Fibroblast of peridontal ligament (primary cell): Measurements from ENCODE around the gene STN1.

Source experiments
- DNase-seq: peaks from one replicate; pipeline ENCODE4 v3.0.0-alpha.2; 2010; ENCODE audit errors: extremely low read depth

STN1 gene, protein sequence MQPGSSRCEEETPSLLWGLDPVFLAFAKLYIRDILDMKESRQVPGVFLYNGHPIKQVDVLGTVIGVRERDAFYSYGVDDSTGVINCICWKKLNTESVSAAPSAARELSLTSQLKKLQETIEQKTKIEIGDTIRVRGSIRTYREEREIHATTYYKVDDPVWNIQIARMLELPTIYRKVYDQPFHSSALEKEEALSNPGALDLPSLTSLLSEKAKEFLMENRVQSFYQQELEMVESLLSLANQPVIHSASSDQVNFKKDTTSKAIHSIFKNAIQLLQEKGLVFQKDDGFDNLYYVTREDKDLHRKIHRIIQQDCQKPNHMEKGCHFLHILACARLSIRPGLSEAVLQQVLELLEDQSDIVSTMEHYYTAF

DNA sequence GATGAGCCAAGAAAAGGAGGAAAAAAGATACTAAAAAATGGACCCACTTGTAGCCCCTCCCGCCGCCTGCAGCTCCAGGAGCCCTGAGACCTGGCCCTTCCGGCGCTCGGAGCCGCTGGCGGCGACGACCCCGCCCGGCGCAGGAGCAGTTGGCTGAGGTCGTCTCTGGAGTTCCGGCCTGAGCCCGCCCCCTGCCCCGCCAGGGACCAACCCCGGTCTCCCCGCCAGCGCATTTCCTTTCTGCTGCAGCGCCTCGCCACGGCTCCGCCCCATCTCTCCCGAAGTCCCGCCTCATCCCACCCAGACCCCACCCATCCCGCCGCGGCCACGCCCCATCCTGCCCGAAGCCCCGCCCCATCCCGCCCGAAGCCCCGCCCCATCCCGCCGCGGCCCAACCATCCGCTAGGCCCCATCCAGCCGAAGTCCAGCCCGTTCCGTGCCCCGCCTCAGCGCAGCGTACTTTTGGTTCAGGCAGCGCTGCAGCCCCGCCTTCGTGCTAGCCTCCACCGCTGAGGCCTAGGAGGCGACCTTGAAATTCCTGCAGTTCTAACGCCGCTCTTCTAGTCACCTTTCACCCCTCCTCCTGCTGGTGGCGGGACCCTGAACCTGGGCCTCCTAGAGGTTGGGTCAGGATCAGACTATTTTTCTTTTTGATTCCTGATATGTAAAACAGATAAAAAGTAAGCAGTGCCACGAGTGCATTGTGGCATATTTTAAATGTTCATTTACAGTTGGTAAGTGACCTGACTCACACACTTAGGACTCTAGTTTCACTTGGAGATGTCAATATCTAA, at the start of gene STN1:
TSS of gene STN1 (minus strand) at position 132 of the 794 bp plus-strand sequence. CDS start 590 bp downstream, outside the sequence.
- DNase-seq = peak; percentile 93

DNA sequence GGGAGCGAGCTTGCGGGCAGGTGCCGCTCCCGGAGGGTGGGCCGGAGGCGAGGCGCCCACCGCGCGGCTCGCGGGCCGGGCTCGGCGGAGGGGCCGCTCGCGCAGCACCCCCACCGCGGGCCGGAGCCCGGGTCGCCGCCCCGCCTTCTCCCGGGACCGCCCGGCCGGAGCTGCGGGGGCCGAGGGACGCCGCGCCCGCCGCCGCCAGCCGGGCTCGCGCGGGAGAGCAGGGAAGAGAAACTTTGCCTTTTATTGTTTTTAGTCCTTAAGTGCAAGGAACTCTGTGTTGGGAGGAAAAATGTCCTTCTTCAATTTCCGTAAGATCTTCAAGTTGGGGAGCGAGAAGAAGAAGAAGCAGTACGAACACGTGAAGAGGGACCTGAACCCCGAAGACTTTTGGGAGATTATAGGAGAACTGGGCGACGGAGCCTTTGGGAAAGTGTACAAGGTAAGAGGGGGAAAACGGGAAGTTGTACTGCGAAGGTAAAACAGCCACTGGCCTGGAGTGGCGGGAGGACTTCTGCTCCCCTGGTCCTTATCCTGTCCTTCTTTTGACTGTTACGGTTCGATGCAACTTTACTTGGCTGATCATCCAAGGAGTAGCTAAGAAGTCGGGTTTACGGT, 49.6 kb upstream of the STN1 start:
- peak; percentile 37 for DNase-seq

DNA sequence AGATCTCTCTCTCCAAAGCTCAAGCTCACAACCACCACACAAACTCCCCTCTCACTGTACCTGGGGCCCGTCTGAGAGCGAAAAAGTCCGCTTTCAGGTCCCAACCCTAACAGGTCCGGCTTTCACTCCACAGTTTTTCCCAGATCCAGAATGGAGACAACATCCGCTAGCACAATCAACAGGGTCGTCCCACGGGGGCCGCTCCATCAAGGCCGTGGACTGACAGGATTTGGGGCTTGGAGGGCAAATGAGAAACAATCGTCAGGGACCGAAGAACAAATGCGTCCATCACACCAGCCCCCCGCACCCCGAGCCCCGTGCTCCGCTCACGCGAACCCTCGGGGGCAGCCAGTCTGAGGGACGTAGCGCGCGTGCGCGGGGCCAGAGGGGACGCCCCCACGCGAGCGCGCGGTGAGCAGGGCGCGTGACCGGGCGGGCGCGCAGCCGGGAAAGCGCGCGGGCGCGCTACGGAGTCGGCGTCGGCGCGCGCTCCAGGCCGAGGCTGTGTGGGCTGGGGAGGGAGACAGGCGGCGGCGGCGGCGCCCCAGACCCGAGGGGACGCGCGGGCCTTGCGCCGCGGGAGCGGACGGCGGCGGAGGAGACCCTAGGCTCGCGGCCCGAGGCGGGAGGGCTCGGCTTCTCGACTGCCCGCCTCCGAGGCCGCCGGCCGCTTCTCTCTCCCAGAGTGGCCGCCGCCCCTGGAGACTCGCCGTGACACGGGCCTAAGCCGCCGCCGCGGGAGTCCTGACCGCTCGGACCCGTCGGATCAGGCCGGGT, 48.9 kb upstream of the STN1 start, which contains the start of gene SLK:
TSS of gene SLK (plus strand) at position 470 of the 777 bp plus-strand sequence. CDS start 606 bp downstream, outside the sequence.
- DNase-seq = peak; percentile 73

DNA sequence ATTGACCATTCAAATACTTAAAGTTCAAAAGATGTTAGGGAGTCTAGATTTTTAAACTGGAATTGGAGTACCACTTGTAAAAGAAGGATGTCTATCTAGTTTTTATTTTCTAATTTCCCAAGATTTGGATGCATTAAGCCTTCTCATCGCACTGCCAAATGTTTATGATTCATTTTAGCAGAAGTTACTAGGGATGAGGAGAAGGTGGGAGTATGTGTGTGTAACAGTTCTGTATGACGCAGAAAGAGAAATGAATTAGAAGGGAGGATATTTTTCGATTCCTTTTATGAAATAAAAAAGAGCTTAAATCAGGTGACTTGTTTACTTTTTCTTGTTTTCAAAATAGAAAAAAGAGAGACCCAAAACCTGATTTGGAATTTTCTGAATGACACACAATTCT, 42.1 kb upstream of the STN1 start:
- DNase-seq = peak; percentile 11

DNA sequence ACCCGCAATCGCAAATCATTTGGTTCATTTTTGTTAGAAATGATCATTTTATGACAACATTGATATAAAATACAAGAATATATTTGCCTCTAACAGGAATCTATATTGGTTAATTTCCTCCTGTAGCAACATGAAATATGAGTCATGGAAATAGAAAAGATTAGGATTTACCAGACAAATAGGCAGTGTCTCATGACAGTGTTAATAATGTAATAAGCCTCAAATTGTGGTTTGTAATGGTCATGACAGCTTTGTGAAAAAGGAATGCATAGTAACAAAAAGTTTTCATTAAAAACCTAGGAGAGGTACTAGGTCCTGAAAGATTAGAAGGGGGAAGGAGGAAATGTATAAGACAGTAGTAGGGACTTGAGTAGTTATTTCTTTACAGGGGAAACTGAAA, 41.0 kb upstream of the STN1 start:
- no peak for DNase-seq

DNA sequence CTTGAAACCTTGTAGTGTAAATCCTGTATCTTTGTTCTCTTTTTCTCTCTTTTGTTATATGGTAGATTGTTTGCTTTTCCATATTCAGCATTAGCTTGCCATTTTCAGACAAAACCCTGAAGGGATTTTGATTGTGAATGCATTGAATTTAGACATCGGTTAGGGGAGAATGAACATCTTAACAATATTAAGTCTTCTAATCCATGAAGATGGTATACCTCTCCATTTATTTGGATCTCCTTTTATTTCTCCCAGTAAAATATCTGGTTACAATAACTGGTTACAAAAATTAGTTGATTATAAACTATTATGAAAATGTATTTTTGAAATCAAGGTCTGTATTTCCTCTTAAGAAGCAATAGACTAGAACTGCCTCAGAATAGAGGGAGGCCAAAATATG, 36.6 kb upstream of the STN1 start:
- DNase-seq = no peak

DNA sequence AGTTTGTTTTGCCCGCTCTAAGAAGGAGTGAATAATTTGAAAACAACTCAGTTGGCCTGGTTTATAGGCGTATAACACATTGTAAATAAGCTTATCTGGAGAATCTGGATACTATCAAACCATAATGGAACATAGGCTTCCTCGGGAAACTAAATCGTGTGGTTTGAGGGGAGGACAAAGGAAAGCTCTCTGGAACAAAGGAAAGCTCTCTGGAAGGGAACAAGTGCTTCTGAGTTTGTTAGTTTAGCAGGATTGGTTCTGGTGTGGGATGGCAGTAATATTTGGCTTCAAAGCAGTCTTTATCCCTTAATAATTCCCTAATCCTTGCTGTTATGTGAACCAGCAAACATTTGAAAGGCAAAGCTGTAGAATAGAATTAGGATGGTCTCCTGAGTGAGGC, 34.0 kb upstream of the STN1 start:
- DNase-seq = no peak

DNA sequence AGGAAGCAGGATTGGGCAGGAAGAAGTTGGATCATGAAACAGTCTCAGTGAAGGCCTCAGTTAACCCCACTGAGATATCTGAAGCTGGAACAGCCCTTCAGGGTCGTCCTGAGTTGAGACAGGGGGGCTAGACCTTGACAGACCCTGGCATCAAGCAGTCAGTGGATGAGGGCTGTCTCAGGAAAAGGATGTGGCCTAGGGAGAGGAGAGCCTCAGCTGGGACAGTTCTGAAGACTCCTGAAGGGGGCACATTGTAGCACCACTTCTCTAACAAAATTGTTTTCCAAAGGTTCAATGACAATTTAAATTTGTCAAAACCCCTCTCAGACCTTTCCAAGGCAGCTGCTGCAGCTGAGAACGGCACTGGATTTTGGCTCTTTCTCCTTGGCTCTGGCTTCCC, 33.2 kb upstream of the STN1 start:
- no peak for DNase-seq

DNA sequence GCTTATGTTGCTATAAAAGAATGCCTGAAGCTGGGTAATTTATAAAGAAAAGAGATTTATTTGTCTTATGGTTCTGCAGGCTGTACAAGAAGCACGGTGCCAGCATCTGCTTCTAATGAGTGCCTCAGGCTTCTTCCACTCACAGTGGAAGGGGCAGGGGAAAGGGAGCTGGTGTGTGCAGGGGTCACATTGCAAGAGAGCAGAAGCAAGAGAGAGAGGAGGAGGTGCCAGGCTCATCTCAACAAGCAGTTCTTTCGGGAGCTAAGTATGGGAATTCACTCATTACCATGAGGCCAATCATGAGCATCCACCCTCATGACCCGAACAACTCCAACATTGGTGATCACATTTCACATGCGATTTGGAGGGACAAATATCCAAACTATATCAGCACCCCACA, 31.7 kb upstream of the STN1 start:
- no peak for DNase-seq

DNA sequence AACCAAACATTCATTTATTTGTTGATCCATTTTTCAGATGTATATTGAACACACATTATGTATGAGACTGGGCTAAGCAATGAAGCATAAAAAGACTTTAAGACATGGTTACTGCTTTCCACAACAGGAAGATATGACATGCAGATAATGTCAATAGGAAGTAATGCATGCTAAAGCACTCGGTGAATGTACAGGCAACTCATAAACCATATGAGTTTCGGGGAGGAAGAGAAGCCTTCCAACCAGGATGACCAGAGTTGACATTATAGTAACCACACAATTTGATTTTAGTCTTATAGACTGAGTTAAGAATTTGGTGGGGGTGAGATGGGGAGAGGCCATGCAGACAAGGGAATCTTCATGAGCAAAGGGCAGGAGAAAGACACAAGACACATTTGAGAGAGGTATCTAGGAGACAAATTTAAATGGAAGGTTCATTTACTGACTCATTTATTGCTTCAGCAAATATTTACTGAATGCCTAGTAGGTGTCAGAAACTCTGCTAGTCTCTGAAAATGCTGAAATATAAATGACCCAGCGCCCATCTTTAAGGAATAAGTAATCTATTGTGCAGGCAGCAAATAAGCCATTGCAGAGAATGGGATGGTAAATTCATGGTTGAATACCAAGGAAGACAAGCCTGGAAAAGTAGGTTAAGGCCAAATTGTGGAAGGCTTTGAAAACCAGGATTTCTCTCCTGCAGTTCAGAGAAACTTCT, 30.0 kb upstream of the STN1 start:
- no peak for DNase-seq

DNA sequence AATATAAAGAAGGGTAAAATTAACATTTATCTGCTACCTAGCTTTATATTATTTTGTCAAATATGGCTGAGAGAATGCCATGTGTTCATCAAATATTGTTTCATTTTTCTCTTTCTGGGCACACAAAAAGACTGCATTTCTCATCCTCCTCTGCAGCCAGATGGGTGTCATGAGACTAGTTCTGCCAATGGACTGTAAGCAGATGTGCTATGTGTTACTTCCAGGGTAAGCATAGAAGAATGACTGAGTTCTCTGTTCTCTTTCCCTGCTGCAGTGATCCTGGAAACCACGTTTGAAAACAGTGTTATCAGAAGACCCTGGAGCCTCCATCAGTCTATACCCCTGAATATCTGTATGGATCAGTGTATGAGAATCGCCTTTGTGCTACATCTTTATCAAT, 24.9 kb upstream of the STN1 start:
- no peak for DNase-seq

DNA sequence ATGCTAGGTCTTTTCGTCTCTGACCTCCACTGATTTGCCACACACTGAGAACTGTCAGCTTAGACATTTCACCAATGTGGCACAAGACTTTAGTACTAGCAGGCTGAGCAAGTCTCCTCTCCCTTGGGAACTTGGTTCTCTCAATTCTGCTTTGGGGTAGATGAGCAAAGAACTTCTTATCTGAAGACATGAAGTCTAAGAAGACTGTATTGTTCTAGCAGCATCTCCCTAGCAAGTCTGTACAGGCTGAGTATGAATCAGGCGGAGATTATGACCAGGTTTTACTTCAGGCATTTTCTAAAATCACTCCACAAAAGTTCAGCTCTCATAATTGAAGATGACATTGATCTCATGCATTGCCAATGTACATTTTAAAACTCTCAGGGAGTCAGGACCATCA, 23.8 kb upstream of the STN1 start:
- DNase-seq = no peak

DNA sequence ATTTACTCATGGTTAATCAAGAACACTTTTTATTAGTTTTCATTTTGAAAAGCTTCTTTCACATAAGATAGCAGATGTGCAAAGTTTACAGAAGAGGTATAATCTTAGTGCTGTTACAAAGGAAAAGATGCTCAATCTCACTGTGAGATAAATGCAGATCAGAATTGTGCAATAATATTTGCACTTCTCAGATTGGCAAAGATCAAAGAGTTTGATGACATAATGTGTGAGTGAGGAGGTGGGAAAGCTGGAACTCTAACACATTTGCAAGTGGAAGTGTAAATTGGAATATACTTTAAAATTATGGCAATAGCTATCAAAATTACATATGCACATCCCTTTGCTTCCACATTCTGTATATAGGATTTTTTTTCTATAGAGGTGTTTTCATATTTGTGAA, 21.5 kb upstream of the STN1 start:
- no peak for DNase-seq

DNA sequence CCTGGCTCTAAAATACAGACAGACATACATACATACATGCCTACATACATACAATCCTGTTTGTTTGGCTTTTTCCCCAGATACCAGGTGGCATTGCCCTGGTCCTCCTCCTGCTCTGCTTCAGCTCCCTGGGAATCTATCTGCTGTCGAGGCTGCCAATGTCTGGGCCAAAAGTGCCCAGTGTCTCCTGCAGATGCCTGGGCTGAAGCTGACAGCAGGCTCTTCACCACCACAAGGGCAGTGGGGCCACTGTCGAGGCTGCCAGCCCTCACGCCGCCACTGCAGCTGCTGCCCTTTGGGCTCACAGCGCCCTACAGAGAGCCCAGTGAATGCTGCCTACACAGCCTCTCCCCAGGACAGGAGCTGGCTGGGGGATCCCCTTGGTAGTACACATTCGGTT, 18.0 kb upstream of the STN1 start:
- no peak for DNase-seq

DNA sequence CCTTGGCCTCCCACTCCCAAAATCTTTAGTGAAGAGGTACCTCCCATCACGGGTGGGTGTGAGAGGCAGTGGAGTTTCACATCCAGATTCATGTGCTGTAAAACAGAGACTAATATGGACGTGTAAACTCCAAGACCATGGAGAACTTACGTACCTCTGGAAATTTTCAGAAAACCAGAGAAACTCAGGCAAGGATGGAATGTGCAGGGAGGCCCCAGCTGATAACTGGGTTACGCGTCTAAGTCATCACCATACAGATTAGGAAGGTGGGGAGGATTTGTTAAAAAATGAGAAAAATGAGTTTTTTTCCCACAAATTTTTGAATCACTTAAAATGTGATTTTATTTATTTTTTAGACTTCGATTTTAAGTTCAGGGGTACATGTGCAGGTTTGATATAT, 16.3 kb upstream of the STN1 start:
- no peak for DNase-seq

DNA sequence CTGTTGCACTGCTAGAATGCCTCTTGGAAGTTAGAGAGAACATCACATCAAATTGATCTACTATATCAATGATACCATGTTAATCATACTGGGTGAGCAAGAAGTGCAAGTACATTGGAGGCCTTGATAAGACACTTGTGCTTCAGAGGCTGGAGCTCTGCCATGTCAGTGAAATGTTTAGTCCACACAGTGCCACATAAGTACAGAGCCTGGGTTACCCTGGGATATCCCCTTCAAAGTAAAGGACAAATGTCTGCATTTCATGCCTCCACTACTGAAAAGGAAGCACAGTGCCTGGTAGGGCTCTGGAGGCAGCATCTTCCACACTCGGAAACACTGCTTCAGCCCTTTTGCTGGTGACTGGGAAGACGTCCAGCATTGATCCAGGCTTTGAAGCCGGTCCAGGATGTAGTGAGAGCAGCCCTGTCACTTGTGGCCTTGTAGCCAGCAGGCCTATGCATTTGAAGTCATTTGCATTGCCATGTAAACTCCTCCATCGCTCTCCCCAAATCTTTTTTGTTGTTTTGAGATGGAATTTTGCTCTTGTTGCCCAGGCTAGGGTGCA, 15.7 kb upstream of the STN1 start:
- no peak for DNase-seq

DNA sequence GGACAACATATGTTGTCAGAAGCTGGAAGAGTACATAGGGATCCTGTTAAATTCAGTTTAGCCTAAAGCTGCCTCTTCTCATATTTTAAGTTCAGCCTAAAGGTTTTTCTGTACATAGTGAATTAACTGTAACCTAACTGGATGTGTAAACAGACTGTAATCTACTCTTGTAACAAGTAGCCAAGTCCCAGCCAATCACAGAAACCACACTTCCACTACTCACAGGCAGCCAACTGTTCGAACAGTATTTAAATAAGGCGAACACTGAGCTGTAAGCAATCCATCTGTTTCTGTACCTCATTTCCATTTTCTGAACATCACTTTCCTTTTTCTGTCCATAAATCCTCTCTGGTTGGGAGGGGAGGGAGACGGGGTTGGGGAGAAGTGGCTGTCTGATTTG, 15.0 kb upstream of the STN1 start:
- peak; percentile 40 for DNase-seq

DNA sequence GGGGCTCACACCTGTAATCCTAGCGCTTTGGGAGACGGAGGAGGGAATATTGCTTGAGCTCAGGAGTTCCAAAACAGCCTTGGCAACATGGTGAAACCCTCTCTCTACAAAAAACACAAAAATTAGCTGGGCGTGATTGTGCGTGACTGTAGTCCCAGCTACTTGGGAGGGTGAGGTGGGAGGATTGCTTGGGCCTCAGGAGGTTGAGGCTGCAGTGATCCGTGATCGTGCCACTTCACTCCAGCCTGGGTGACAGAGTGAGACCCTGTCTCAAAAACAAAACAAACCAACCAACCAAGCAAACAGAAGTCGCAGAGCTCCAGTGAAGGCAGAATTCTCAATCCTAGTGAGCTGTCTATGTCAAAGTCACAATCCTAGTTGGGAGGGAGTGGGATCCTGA, 14.3 kb upstream of the STN1 start:
- DNase-seq = no peak

DNA sequence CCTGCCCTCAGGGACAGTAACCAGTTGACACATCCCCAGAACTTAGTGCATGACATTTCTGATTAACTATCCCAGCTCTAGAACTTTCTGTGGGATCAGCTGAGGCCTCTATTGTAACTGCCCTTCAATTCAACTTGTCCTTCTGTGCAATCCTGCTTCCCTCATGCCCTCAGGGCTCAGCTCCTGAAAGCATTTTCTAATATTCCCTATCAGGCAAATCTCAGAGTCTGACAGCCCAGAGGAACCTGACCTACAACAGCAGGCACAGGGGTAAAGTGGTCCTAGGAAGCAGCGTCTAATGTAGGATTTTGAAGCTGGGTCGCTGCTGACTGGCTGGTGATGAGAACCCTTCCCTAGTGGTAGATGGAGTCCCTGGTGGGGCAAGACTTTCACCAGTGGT, 13.6 kb upstream of the STN1 start:
- no peak for DNase-seq

DNA sequence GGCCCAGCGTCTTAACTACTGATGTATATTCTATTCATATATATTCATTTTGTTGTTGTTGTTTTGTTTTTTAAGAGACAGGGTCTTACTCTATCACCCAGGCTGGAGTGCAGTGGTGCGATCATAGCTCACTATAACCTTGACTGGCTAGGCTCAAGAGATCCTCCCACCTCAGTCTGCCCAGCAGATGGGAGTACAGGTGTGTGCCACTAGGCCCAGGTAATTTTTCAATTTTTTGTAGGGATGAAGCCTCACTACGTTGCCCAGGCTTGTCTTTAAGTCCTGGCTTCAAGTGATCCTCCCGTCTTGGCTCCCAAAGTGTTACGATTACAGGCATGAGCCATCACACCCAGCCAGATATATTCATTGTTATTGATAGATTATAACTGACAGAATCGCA, 12.9 kb upstream of the STN1 start:
- DNase-seq = no peak

DNA sequence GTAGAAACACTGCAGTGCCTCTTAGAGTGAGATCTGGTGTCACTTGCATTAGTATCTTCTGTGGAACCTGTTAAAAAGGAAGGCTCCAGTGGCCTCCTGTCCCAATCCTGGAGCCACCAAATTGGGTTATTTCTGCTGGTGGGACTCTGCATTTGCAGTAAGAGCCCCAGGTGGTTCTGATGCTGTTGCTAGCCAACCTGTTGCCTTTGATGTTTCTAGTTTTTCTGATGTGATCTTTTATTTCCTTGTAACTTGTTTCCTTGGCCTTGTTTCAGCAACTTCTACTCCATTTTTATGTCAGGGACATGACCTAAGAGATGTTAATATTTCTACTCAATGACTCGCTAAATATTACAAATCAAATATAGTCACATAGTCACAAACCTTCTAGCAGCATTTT, 12.5 kb upstream of the STN1 start:
- no peak for DNase-seq
